GM21737 (cell line): ENCODE measurements around the gene TUBB.
"Not testable (repeated sequence)": the region's sequence is repeated elsewhere in the genome, so short reads cannot be mapped to it uniquely, and the experiment has no call there.

ENCODE experiments used
- ATAC-seq: cut with Tn5 transposase; IDR thresholded peaks from one replicate; pipeline ENCODE4 v1.9.1; 2021; ENCODE audit warnings: mild to moderate bottlenecking, moderate library complexity; ENCODE audit not compliant: unreplicated experiment

TUBB gene

GRCh38 chr6:30735668-30736314 lies 15.6 kb downstream of the TUBB start:
- peak; percentile 40 for ATAC-seq

- no peak for ATAC-seq
Observed at GRCh38 chr6:30738532-30738931, 18.4 kb downstream of the TUBB start.

- no peak for ATAC-seq
Observed at GRCh38 chr6:30740540-30740870, 20.4 kb downstream of the TUBB start.

- ATAC-seq: no peak
Observed at GRCh38 chr6:30741063-30741779, 21.1 kb downstream of the TUBB start.

- peak; percentile 5 for ATAC-seq
Observed at GRCh38 chr6:30741789-30742315, 21.7 kb downstream of the TUBB start.

GRCh38 chr6:30742316-30743098 lies 22.4 kb downstream of the TUBB start, which contains the start of gene FLOT1:
FLOT1 (minus strand) TSS chr6:30742687; CDS start chr6:30742189, 498 bp downstream.
- ATAC-seq: peak; percentile 56

GRCh38 chr6:30743099-30744053 lies 23.2 kb downstream of the TUBB start:
- ATAC-seq: peak; percentile 14

- ATAC-seq: no peak
Observed at GRCh38 chr6:30744054-30744805, 24.1 kb downstream of the TUBB start, which contains the start of gene IER3. IER3 (minus strand) TSS chr6:30744547; CDS start chr6:30744518, 29 bp downstream.

GRCh38 chr6:30747300-30747687 lies 27.1 kb downstream of the TUBB start:
- no peak for ATAC-seq

GRCh38 chr6:30747902-30748769 lies 28.0 kb downstream of the TUBB start:
- no peak for ATAC-seq

- no peak for ATAC-seq
Observed at GRCh38 chr6:30748851-30749540, 28.8 kb downstream of the TUBB start.

- no peak for ATAC-seq
Observed at GRCh38 chr6:30749554-30750378, 29.6 kb downstream of the TUBB start.

- ATAC-seq: no peak
Observed at GRCh38 chr6:30750379-30750668, 30.2 kb downstream of the TUBB start.

GRCh38 chr6:30752157-30752927 lies 32.2 kb downstream of the TUBB start:
- ATAC-seq: no peak

GRCh38 chr6:30754631-30755030 lies 34.5 kb downstream of the TUBB start:
- ATAC-seq: no peak

GRCh38 chr6:30756405-30757003 lies 36.4 kb downstream of the TUBB start:
- not testable (repeated sequence) for ATAC-seq
